Endothelial cell of umbilical vein (primary cell): ENCODE results near the gene NTF4.

ENCODE experiments used
- FOS ChIP-seq: IDR thresholded peaks from 2 replicates; pipeline ENCODE4 v1.6.1; 2011; ENCODE audit warnings: mild to moderate bottlenecking, low read length, moderate library complexity, borderline replicate concordance; ENCODE audit not compliant: insufficient read depth
- MAX ChIP-seq: IDR thresholded peaks from 2 replicates; pipeline ENCODE4 v1.6.1; 2011; ENCODE audit not compliant: insufficient read depth, insufficient read length
- MYC ChIP-seq: IDR thresholded peaks from one replicate; pipeline ENCODE4 v1.6.1; 2011; ENCODE audit warnings: mild to moderate bottlenecking, low read depth, low read length
- POLR2A ChIP-seq: IDR thresholded peaks from 2 replicates; pipeline ENCODE4 v1.6.1; 2012; ENCODE audit warnings: low read depth, mild to moderate bottlenecking, control low read depth, low read length
- TF ChIP-seq, protein P1 (sequence below), 2 donors: IDR thresholded peaks; 1 replicate in 1 of 2; 2 replicates in 1 of 2; pipeline ENCODE4 v1.5.1; 2011; ENCODE audit warnings: low read length in 2 of 2, mild to moderate bottlenecking in 2 of 2, moderate library complexity in 2 of 2, control low read depth in 1 of 2, inconsistent platforms in 1 of 2, low read depth in 1 of 2; ENCODE audit not compliant: insufficient read depth in 1 of 2; ENCODE audit errors: extremely low read depth in 1 of 2

DNA sequence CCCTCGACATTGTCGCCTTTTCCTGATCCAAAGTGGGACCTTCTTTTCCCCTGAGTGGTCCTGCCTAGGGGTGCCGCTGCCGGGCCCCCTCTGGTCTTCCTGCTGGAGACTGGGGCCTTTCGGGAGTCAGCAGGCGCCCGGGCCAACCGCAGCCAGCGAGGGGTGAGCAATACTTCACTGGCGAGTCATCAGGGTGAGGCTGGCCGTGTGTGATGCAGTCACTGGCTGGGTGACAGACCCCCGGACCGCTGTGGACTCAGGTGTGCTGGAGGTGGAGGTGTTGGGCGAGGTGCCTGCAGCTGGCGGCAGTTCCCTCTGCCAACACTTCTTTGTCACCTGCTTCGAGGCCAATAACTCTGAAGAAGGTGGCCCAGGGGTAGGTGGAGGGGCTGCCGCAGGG is 22.4 kb downstream of the NTF4 start:
- TF ChIP-seq MYC (no peak), FOS (no peak), MAX (no peak), POLR2A (no peak)
- TF ChIP-seq, protein P1, sequence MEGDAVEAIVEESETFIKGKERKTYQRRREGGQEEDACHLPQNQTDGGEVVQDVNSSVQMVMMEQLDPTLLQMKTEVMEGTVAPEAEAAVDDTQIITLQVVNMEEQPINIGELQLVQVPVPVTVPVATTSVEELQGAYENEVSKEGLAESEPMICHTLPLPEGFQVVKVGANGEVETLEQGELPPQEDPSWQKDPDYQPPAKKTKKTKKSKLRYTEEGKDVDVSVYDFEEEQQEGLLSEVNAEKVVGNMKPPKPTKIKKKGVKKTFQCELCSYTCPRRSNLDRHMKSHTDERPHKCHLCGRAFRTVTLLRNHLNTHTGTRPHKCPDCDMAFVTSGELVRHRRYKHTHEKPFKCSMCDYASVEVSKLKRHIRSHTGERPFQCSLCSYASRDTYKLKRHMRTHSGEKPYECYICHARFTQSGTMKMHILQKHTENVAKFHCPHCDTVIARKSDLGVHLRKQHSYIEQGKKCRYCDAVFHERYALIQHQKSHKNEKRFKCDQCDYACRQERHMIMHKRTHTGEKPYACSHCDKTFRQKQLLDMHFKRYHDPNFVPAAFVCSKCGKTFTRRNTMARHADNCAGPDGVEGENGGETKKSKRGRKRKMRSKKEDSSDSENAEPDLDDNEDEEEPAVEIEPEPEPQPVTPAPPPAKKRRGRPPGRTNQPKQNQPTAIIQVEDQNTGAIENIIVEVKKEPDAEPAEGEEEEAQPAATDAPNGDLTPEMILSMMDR (IDR thresholded peaks at IDR 0.05; ENCODE audit: extremely low read depth in 1 of 2, insufficient read depth in 1 of 2, low read depth in 1 of 2, low read length in 2 of 2): no peak
